ENCODE measurements around the gene PAPSS1. TPM values are rescaled to one million over a fixed set of nuclear protein-coding genes. Genes with fewer than 3 reads are reported as not detected.
A peak's percentile ranks its signal among the peaks of the same experiment; 100 is the strongest.

The PAPSS1 gene
- total RNA-seq, 6 experiments from 2014 or later = 55.5 to 64.7 (median 62.9) TPM

DNA sequence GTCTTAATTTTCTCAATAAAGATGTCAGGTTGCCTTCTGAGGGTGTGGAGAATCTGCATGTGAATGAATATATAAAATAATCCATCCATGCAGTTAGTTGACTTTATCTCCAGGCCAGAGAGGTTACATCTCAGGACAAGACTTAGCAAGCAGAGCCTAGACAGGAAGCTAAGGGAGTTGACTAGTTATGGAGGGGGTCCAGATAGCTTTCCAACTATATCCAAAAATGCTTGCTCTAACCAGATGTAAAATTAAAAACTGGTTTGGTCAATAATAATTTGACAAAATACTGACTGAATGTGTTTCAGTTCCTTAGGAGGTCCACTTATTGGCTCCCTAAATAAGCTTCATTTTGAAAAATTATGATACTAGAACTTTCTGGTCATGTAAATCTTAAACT, 101.4 kb downstream of the PAPSS1 start:
- Mint-ChIP-seq H3K4me1 (ENCODE audit: low read depth) (peaks cover 56% of the 10 kb centered on the region), H3K4me3 (peak overlapping the region; percentile 79), H3K9me3 (peaks cover 4% of the 10 kb centered on the region; the same call in 1 of the 2 replicates), H3K36me3 (ENCODE audit: low read depth) (peaks cover 34% of the 10 kb centered on the region), H3K27ac (peak overlapping the region; percentile 75), H3K27me3 (ENCODE audit: insufficient read depth) (no peaks in the 10 kb centered on the region)
- TF ChIP-seq, protein P1, sequence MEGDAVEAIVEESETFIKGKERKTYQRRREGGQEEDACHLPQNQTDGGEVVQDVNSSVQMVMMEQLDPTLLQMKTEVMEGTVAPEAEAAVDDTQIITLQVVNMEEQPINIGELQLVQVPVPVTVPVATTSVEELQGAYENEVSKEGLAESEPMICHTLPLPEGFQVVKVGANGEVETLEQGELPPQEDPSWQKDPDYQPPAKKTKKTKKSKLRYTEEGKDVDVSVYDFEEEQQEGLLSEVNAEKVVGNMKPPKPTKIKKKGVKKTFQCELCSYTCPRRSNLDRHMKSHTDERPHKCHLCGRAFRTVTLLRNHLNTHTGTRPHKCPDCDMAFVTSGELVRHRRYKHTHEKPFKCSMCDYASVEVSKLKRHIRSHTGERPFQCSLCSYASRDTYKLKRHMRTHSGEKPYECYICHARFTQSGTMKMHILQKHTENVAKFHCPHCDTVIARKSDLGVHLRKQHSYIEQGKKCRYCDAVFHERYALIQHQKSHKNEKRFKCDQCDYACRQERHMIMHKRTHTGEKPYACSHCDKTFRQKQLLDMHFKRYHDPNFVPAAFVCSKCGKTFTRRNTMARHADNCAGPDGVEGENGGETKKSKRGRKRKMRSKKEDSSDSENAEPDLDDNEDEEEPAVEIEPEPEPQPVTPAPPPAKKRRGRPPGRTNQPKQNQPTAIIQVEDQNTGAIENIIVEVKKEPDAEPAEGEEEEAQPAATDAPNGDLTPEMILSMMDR (IDR thresholded peaks at IDR 0.05) = no peak
- DNase-seq = no peak

DNA sequence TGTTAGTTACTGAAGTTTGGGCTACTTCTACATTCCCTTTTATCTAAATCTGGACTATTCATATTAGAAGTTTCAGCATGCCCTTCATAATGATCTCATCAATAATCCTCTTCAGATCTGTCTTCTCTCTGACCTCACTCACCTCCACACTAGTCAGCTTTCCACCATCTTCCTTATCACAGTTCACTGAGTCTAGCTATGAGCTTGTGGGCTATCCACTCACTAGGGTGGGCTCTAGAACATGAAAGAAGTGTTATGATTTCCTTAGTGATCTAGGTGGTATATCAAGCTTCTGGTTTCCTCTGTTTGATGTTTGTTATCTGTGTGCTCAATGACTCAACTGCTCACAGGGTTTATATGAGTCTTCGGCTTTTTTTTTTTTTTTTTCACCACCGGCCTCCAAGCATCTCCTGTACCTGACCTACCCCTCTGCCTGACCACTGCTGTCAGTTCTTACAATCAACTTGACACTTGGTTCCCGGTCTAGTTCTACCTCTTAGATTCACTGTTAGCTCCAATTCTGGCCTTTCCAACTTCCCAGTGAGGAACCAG, 103.1 kb downstream of the PAPSS1 start:
- TF ChIP-seq, protein P1 (IDR thresholded peaks at IDR 0.05) = no peak
- H3K36me3 Mint-ChIP-seq (ENCODE audit: low read depth) = peaks cover 25% of the 10 kb centered on the region
- H3K27ac Mint-ChIP-seq = no peak overlapping the region
- no peak for DNase-seq
- H3K27me3 Mint-ChIP-seq (ENCODE audit: insufficient read depth) = no peaks in the 10 kb centered on the region
- no peaks in the 10 kb centered on the region for H3K9me3 Mint-ChIP-seq
- H3K4me3 Mint-ChIP-seq = no peak overlapping the region
- H3K4me1 Mint-ChIP-seq (ENCODE audit: low read depth) = peaks cover 56% of the 10 kb centered on the region

DNA sequence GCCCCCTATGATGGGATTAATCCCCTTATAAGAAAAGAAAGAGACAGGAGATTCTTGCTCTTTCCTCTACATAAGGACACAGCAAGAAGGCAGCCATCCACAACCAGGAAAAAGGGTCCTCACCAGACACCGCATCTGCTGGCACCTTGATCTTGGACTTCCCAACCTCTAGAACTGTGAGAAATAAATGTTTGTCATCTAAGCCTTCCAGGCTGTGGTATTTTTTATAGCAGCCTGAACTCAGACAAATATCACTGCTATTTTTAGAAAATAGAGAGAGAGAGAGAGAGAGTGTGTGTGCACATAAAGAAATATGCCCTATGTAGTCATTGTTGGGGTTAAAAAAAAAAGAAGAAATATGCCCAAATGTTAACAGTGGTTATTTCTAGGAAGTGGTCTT, 104.2 kb downstream of the PAPSS1 start:
- Mint-ChIP-seq H3K4me1 (ENCODE audit: low read depth) (peaks cover 53% of the 10 kb centered on the region), H3K27ac (no peak overlapping the region)

DNA sequence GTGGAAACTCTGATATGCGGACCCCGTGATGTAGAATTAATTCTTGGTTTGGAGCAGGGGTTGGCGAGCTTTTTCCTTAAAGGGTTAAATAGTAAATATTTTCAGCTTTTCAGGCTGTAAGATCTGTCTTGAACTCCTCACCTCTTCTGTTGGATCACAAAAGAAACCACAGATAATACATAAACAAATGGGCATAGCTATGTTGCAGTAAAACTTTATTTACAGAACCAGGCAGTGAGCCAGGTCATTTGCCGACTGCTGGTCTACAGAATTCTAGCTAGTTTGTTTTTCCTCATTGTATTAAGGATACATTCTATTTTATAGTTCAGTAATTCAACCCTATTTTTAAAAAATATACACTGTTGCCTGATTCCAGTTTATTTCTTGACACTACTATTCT, 116.6 kb downstream of the PAPSS1 start:
- DNase-seq = peak; percentile 32
- Mint-ChIP-seq H3K9me3 (no peaks in the 10 kb centered on the region), H3K27ac (no peak overlapping the region), H3K4me3 (no peak overlapping the region), H3K4me1 (ENCODE audit: low read depth) (peaks cover 30% of the 10 kb centered on the region), H3K27me3 (ENCODE audit: insufficient read depth) (no peaks in the 10 kb centered on the region), H3K36me3 (ENCODE audit: low read depth) (no peaks in the 10 kb centered on the region)
- TF ChIP-seq, protein P1 (IDR thresholded peaks at IDR 0.05) = no peak

More for the DNA sequence above, 104.2 kb downstream of the PAPSS1 start:
- Mint-ChIP-seq H3K27me3 (ENCODE audit: insufficient read depth) (no peaks in the 10 kb centered on the region), H3K36me3 (ENCODE audit: low read depth) (peaks cover 27% of the 10 kb centered on the region), H3K4me3 (no peak overlapping the region), H3K9me3 (no peaks in the 10 kb centered on the region)
- TF ChIP-seq, protein P1 (IDR thresholded peaks at IDR 0.05) = no peak
- no peak for DNase-seq

DNA sequence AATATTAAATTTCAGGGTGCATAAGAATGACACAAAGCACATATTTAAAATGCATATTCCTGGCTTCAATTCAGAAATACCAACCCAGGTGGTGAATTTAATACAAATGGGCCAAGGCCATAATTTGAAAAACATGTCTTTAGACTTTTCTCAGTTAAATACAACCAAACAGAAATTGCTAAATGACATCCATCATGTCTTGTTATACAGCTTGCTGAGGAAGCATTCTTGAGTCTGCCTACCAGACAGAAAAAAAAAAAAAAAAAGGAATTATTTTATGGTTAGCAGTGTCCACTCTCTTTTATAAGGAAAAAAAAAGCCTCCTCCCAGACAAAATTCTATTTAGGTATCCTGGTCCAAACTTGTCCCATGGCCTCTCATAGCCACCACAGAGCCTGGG, 119.1 kb downstream of the PAPSS1 start:
- Mint-ChIP-seq H3K9me3 (no peaks in the 10 kb centered on the region), H3K27ac (peak overlapping the region; percentile 73; the same call in 1 of the 2 replicates), H3K4me1 (ENCODE audit: low read depth) (peaks cover 30% of the 10 kb centered on the region), H3K4me3 (no peak overlapping the region; the same call in 1 of the 2 replicates), H3K36me3 (ENCODE audit: low read depth) (no peaks in the 10 kb centered on the region), H3K27me3 (ENCODE audit: insufficient read depth) (no peaks in the 10 kb centered on the region)
- DNase-seq = no peak
- TF ChIP-seq, protein P1 (IDR thresholded peaks at IDR 0.05) = no peak

Data from HFFc6 (cell line).